ENCODE results near the gene BAD.

DNA sequence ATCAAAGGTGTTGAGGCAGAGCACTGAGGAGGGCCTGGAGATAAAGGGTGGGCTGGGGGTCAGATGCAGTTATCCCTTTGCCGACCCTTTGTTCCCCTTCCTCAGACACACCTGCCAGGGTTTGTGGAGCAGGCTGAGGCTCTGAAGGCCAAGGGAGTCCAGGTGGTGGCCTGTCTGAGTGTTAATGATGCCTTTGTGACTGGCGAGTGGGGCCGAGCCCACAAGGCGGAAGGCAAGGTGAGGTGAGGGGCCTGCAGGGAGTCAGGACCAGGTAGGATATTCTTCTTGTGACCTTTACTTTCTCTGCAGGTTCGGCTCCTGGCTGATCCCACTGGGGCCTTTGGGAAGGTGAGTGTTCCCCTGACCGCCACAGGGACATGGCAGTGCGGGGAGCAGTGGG lies 36.1 kb upstream of the BAD start:
- TF ChIP-seq, protein P1, sequence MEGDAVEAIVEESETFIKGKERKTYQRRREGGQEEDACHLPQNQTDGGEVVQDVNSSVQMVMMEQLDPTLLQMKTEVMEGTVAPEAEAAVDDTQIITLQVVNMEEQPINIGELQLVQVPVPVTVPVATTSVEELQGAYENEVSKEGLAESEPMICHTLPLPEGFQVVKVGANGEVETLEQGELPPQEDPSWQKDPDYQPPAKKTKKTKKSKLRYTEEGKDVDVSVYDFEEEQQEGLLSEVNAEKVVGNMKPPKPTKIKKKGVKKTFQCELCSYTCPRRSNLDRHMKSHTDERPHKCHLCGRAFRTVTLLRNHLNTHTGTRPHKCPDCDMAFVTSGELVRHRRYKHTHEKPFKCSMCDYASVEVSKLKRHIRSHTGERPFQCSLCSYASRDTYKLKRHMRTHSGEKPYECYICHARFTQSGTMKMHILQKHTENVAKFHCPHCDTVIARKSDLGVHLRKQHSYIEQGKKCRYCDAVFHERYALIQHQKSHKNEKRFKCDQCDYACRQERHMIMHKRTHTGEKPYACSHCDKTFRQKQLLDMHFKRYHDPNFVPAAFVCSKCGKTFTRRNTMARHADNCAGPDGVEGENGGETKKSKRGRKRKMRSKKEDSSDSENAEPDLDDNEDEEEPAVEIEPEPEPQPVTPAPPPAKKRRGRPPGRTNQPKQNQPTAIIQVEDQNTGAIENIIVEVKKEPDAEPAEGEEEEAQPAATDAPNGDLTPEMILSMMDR (conservative IDR thresholded peaks at IDR 0.05; ENCODE audit: low read depth, low read length) = no peak
- no peak for TF ChIP-seq EZH2 (IDR thresholded peaks at IDR 0.05; ENCODE audit: borderline replicate concordance, low read depth, low read length, poor library complexity, severe bottlenecking)
